ENCODE data around the gene DOP1A.

DNA sequence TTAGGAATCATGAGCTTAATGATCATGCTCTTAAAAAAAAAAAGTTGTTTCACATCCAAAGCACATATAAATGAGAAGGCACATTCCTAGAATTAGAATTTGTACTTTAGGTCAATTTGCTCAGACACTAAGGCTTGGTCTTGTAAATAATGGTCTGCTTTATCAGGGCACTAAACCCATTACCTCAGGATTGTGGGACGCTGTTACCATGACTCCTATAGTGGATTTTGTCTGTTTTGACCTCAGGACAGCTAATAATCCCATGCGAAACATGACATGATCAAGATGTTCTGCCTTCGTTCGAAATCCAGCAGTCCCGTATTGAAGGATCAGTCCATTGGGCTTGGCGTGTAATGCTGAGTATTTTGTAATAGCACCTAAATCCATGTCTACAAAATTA, 123.2 kb downstream of the DOP1A start:
- TF ChIP-seq, protein P1, sequence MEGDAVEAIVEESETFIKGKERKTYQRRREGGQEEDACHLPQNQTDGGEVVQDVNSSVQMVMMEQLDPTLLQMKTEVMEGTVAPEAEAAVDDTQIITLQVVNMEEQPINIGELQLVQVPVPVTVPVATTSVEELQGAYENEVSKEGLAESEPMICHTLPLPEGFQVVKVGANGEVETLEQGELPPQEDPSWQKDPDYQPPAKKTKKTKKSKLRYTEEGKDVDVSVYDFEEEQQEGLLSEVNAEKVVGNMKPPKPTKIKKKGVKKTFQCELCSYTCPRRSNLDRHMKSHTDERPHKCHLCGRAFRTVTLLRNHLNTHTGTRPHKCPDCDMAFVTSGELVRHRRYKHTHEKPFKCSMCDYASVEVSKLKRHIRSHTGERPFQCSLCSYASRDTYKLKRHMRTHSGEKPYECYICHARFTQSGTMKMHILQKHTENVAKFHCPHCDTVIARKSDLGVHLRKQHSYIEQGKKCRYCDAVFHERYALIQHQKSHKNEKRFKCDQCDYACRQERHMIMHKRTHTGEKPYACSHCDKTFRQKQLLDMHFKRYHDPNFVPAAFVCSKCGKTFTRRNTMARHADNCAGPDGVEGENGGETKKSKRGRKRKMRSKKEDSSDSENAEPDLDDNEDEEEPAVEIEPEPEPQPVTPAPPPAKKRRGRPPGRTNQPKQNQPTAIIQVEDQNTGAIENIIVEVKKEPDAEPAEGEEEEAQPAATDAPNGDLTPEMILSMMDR (IDR thresholded peaks at IDR 0.05) = no peak
- TF ChIP-seq POLR2A (IDR thresholded peaks at IDR 0.05) = no peak
- no peak for TF ChIP-seq EP300 (IDR thresholded peaks at IDR 0.05)
- TF ChIP-seq POLR2AphosphoS5 (IDR thresholded peaks at IDR 0.05) = no peak

All from gastroesophageal sphincter (tissue), 3 donors.